Activated T-helper 1 cell treated with anti-CD3 and anti-CD28 coated beads, Interleukin-2, amount 50 U/mL, for 16 hours (primary cell): Measurements from ENCODE around the gene ANKRD11.
"Not testable (repeated sequence)": the region's sequence is repeated elsewhere in the genome, so short reads cannot be mapped to it uniquely, and the experiment has no call there.

ENCODE experiments used
- DNase-seq, 2 donors: peaks; one replicate each; pipeline ENCODE4 v3.0.0-alpha.2; 2020; ENCODE audit warnings: low read depth in 1 of 2, low spot score in 1 of 2

ANKRD11 gene

DNA sequence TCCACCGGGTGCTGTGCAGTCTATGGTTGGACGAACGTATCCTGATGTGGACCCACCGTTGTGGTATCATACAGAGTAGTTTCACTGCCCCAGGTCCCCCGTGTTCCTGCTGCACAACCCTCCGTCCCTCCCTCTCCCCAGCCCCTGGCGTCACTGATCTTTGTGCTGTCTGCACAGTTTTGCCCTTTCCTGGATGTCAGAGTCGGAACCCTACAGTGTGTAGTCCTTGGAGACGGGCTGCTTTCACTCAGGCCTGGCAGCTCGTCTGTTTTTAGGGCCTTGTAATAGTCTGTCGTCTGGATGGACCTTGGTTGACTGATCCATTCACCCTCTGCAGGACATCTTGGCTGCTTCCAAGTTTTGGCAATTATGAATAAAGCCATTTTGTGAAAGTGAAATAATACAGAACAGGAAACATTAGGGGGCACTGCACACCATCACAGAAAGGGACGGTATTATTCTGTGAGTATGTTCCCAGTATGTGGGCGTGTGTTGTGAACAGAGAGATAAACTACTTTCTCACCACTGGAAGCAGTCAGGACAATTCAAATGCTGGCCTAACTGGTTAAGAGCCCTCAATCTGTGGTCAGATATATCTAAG lies 156.9 kb downstream of the ANKRD11 start:
- DNase-seq, result not testable (repeated sequence)

GRCh38 chr16:89332902-89333245 lies 157.5 kb downstream of the ANKRD11 start:
- DNase-seq, result no peak

GRCh38 chr16:89332243-89332901 lies 158.0 kb downstream of the ANKRD11 start:
- no peak for DNase-seq

- no peak for DNase-seq
Observed at GRCh38 chr16:89331371-89332109, 158.8 kb downstream of the ANKRD11 start.

GRCh38 chr16:89330177-89330856 lies 160.0 kb downstream of the ANKRD11 start:
- DNase-seq, result no peak

- DNase-seq, result not testable (repeated sequence)
Observed at GRCh38 chr16:89329830-89330176, 160.6 kb downstream of the ANKRD11 start.

- DNase-seq, result not testable (repeated sequence)
Observed at GRCh38 chr16:89328412-89329400, 161.7 kb downstream of the ANKRD11 start.

GRCh38 chr16:89326721-89327120 lies 163.6 kb downstream of the ANKRD11 start:
- no peak for DNase-seq

DNA sequence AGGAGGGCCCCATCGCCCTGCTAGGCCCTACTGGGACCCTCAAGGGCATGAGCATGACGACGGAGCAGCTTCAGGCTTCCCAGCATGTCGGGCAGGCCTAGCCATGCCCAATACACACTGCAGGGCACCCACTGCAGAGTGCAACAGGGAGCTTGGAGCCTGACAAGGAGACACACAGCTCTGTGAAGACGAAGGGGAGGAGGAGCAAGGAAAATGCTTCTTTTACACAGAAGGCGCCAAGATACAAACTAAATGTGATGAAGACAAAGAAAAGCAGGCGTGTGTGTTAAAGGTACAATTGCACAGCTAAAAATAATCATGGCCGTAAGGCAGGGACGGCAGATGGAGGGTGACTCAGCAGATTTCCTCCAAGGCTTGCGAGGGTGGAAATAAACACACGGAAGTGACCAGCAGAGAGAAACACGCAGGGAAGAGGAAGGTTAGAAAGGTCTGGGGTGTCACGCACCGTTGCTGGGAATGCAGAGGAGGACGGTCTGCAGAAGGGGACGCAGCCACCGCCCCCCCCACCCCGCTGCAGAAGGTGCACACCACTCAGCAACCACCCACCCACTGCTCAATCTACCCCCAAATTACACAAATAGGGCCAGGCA lies 164.4 kb downstream of the ANKRD11 start:
- no peak for DNase-seq

- peak in 1 of 2 donors; percentile 49 for DNase-seq
Observed at GRCh38 chr16:89324056-89325010, 166.0 kb downstream of the ANKRD11 start.

DNA sequence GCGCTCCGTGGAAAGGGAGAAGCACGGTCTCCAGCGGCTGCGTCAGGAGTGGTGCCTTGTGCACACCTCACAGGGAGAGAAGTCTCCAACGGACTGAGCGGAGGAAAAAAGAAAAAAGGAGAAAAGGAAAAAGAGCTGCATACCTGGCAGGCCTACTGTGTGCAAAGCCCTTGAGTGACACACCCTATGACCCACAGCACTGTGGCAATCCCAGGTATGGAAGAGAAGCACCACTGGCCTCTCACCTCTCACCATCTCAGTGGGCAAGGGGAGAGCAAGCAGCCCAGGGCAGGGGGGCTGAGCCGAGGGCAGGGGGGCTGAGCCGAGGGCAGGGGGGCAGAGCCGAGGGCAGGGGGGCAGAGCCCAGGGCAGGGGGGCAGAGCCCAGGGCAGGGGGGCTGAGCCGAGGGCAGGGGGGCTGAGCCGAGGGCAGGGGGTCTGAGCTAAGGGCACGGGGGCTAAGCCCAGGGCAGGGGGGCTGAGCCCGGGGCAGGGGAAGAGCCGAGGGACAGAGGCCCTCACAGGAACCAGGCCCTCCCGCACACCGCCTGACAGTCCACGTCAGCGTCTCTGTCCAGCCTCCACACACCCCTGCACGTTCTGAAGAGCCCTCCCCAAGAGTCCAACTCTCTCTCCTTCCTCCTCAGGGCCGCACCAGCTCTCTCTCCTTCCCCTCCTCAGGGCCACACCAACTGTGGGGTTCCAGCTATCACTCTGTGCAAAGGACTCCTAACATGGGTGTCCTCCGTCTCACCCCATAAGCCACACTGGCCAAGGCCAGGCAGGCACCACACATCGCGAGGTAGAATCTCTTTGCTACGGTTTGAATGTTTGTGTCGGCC lies 167.0 kb downstream of the ANKRD11 start:
- no peak for DNase-seq

- DNase-seq, result no peak
Observed at GRCh38 chr16:89322321-89323119, 167.8 kb downstream of the ANKRD11 start.

- no peak for DNase-seq
Observed at GRCh38 chr16:89320782-89321501, 169.4 kb downstream of the ANKRD11 start.

- DNase-seq, result no peak
Observed at GRCh38 chr16:89319886-89320781, 170.2 kb downstream of the ANKRD11 start.

GRCh38 chr16:89319631-89319885 lies 170.8 kb downstream of the ANKRD11 start:
- no peak for DNase-seq
